CD4-positive, alpha-beta T cell treated with Interleukin-10 for 1 hour (primary cell): ENCODE data around the gene TSPOAP1.

Experiments
- DNase-seq: peaks from one replicate; pipeline ENCODE4 v3.0.0-alpha.2; 2020

The TSPOAP1 gene

DNA sequence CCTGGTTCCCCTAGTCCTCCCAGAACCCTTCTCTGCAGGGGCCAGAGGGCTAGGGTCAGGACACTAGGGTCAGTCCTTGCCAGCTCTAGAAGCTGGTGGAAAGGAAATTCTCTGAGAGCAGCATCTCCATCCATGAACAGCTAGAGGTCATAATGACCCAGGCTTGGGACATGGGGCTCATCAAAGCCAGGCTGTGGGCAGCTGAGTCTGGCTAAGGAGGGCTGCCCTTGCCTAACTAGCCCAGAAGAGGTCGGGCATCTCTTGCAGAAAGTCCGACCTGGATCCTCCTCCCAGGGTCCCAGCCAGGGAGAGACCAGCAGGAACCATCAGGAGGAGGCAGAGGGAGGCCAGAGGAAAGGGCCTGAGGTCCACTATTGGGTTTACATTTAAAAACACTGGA, 52.2 kb downstream of the TSPOAP1 start:
- DNase-seq = no peak

DNA sequence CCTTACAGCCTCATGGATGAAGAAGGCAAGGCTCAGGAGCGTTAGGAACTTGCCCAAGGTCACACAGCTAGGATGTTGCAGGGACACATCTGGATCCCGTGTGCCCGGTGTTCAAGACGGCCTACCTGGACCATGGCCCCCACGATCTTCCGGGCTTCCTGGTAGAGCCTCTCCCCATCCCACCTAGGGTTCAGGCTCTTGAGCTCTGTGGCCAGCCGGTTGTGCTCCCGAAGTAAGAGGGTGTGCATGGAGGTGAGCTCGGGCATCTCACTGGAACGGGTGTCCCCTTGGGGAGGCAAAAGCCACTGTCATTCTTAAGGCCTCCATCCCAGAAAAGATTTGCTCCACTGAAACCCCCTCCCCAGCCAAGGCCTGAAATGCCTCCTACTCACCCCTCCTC, 53.2 kb downstream of the TSPOAP1 start:
- DNase-seq = no peak

DNA sequence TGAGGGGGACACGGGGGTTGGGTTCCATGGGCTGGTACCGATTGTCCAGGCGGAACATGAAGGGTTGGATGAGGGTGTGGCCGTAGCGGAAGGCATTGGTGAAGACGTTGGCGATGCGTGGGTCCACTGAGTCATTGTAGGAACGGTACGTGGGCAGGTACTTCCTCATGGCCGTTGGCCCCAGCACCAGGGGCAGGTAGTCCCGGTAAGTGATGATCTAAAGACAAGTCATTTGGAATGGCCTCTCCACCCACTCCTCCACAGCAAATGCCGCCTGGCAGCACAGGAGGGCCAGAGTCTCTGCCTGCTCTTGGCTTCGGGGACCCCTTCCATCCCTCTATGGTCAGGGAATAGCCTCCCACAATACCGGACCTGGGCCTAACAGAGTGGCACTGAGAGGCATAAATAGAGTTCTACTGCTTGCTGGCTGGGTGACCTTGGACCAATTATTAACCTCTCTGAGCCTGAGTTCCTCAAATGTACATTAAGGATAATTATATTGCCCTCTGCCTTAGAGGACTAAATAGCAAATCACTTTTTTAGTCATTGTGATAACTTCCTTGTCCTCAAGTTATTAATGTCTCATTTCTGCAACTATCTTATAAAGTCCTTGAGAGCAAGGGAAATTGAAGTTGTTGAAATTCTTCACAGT, 55.0 kb downstream of the TSPOAP1 start:
- no peak for DNase-seq

DNA sequence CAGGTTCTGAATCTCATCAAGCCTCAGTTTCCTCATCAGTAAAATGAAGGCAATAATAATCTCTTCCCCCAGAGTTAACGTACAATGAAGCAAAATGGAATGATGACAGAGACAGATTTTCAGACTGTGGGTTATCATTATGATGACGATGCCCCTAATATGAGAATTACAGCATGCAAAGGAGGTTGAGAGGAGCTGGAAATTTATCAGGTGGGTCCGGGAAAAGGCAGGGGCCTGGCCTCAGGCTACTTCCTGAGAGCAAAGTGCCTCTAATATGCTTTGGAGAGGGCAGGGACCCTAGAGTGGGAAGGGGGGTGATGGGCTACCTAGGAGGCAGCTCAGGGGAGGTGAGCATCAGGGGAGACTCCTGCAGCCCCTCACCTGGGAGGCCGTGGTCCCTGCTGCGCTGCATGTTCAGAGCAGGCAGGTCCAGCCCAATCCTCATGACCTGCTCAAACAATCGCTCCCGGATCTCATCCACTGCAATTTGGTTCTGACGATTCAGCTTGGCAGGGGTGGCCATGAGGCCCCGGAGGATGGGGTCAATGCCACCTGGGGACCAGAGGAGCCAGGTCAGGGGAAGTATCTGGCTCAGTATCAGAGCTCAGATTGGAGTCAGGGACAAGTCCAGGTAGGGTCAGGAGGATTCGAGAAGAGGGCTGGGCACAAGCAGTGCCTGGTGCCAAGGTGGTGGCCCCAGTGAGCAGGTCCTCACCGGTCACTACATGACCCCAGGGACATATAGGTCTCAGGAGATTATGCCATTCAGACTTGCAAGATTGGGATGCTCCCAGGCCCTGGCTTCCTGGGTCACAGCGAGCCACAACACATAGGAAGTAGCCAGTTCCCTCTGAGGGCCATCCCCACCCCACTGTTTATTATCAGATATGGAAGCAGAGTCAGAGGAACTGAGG, 56.0 kb downstream of the TSPOAP1 start:
- no peak for DNase-seq

DNA sequence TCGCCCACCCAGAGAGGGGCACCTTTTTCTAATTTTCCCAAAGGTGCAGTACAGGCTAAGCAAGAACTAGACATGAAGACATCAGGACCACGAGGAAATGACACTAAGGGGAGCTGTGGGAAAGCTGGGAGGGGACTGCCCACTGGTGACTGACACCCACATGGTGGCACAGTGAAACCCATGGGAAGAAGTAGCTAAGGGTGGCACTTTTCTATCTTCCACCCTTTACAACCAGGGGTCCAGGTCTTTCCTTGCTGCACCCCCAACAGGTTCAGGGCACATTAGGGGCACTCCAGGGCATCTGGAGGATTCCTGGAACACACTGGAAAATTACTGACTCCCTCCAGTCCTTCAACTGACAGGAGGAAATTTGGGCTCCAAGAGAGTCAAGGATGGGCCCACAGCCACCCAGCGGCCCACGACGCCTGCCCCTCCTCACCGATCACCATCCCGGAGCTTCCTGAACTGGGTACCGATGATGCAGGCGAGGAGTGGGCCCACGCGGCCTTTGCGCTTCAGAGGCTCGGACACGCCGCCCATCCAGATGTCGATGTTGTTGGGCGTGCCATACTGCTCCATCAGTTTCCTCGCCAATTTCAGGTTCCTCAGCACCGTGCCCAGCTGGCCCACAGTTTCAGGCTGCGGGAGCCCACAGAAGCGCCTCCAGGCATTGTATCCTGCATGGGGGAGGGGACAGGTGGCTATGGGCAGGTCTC, 57.2 kb downstream of the TSPOAP1 start:
- no peak for DNase-seq

DNA sequence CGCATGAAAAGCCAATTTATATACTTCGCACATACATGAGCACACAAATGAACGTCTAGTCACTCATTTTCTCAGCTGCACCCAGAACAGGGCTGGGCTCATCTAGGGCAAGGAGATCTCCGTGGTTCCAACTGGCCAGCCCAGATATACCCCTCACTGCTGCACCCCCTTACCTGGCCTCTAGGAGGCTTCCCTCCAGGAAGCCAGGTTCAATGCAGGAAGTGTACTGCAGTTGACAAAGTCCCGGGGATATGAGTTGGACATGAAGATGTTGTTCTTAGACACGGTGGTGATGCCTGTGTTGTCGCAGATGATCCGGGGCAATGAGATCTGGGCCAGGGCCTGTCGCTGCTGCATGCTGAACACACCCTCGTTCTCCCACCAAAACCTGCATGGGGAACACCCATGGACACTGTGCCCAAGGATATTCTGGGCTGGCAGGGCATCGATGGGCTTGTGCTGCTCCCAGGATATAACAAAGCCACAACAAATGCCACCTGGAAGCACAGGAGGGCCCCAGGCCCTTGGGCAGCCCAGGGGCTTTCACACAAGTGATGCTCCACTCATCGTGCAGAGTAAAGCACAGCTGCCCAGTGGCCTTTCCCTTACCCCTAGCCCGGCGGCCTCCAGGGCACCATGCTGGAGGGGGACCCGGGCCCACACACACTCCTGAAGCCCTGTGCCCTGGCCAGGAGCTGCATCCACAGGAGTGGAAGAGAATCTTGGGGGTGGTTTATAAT, 57.9 kb downstream of the TSPOAP1 start:
- no peak for DNase-seq

DNA sequence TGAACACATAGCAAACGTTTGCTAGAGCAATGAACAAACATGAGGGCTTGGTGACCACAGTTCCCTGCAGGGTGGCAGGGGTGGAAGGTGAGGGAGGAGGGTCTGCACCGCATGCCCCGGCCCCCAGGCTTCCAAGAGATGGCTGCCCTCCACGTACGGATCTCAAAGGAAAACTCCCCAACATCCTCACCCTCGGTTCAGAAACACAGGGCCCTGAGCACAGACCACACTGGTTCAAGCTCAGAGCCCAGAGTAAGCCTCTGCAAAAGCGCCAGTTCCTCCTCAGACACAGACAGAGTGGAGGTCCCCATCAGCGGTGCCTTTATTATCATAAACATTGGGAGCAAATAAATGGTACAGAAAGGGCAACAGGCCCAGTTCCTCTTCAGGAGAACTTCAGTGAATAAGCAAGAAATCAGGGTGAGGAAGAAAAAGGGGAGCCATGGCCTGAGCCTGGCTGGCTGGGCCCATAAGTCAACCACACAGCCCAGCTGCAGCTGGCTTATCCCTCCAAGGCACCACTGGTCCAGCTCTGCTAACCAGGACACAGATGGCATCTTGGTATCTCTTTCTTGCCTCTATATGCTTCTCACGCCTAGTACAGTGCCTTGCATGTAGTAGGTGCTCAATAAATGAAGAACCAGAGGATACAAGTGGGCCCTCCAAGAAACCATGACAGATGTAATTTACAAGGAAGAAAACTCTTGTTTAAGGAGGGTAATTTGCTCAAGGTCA, 58.9 kb downstream of the TSPOAP1 start:
- no peak for DNase-seq

DNA sequence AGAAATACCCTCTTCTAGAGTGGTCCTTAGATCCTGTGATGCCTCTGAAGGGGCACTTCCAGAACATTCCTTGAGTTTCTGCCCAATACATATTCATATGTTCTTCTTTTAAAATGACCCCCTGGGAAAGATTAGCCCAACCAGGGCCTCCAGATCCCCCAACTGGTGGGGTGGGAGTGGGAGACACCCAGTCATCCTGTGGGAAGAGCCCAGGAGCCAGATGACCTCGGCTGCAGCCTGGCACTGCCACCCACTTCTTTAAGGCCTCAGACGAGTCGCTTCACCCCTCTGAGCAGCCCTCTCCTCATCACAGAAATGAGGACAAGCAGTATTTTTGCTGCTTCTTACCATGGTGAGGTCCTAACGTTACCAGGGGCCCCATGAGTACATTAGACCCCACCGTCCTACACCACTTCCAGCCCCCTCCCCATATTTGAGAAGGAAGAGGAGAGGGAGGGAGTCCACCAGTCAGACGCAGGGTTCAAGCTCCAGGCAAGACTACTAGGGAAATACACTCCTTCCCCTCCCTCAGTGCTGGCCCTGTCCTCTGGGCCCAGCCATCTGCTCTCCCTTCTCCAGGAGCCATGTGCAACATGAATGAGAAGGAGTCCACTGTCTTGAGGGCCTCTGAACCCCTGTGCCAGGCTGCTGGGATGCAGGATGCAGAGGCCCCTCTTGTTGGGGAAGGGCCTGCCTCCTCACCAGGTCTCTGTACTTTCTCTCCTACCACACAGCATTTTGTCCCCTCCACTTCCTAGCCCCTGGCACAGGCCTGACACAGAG, 59.6 kb downstream of the TSPOAP1 start:
- DNase-seq = no peak

DNA sequence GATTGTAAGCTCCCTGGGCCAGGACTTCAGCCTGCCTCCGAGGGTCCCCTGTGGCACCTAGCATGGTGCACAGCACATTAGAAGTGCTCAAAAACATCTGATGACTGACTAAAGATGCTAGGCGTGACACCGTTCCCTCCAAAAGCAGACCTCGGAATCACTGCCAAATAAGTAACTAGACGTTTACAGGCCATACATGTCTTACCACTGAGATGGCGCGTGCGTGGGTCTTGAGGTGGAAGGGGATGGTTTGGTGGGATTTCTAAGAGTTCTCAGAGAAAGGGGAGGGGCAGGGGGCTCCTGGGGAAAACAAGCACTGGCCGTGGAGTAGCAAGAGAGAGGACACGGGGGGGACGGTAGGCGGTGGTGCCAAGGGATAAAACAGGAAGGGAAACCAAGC, 60.3 kb downstream of the TSPOAP1 start:
- DNase-seq = no peak

DNA sequence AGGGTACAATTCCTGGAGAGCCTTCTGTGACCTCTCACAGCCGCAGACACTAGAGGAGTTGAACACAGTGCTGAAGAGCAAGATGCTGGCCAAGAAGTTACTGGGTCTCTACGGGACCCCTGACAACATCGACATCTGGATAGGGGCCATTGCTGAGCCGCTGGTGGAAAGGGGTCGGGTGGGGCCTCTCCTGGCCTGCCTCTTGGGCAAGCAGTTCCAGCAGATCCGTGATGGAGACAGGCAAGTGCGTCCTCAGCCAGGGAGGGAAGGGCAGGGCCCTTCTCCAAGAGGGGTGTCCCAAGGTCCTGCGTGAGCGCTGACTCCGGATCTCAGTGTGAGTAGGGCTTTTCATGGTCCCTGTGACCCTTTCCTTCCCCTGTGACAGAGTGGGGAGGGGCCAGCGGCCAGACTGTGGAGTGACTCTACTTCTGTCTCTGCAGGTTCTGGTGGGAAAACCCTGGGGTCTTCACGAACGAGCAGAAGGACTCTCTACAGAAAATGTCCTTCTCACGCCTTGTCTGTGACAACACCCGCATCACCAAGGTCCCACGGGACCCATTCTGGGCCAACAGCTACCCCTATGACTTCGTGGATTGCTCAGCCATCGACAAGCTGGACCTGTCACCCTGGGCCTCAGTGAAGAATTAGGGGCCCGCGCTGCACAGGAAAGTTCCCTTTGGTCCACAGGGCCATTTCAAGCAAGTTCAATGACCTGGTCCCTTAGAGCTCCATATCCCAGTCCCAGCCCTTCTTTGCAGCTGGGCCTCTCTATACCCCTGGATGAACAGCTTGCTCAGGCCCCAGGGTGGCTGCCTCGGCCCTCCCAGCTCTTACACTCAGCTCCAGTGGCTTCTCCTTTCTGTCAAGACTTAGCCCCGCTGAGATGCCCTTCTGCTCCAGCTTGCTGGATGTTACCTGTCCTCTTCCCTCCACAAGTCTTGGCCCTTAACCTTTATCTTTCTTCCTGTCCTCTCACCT, 61.0 kb downstream of the TSPOAP1 start:
- DNase-seq = no peak

DNA sequence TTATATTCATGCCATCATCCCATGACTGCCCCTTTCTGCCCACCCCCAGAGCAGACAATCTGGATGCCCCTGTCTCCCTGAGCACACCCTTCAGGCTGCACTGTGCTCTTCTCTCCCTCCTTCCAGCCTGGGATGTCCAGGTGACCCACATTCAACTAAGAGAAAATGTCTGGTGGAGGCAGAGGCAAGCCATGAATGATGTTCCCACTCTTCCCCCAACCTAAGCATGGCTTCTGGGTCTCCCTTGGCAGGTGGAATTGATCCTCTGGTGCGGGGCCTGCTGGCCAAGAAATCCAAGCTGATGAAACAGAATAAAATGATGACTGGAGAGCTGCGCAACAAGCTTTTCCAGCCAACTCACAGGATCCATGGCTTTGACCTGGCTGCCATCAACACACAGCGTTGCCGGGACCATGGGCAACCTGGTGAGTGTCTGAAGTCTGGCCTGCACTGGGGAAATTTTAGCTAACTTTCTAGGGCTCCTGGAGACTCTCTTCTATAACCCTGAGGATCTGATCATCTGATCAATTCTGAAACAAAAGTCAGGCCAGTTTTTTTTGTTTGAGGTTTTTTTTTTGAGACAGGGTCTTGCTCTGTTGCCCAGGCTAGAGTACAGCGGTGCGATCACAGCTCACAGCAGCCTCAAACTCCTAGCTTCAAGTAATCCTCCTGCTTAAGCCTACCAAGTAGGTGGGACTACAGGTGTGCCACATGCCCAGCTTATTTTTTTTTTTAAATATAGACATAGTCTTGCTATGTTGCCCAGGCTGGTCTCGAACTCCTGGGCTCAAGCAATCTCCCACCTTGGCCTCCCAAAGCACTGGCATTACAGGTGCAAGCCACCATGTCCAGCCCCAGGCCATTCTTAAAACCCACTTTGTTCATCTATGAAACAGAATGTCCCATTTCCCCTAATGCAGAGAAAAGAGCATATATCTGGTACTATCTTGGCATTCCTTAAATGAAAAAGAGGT, 62.4 kb downstream of the TSPOAP1 start:
- no peak for DNase-seq

DNA sequence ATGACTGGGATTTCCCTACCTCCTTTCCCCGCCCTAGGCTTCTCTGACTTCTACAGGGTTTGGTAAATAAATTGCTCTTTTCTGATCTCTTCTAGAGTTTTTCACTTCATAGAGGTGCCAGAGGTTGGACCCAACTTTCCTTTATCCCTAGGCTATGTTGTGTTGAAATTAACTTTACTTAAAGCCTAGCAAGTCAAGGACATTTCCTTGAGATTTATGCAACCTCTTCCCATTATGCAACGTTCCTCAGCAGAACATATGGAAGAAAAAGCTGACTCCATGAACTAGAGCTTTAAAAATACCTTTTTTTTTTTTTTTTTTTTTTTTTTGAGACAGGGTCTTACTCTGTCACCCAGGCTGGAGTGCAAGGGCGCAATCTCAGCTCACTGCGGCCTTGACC, 63.3 kb downstream of the TSPOAP1 start:
- DNase-seq = no peak

DNA sequence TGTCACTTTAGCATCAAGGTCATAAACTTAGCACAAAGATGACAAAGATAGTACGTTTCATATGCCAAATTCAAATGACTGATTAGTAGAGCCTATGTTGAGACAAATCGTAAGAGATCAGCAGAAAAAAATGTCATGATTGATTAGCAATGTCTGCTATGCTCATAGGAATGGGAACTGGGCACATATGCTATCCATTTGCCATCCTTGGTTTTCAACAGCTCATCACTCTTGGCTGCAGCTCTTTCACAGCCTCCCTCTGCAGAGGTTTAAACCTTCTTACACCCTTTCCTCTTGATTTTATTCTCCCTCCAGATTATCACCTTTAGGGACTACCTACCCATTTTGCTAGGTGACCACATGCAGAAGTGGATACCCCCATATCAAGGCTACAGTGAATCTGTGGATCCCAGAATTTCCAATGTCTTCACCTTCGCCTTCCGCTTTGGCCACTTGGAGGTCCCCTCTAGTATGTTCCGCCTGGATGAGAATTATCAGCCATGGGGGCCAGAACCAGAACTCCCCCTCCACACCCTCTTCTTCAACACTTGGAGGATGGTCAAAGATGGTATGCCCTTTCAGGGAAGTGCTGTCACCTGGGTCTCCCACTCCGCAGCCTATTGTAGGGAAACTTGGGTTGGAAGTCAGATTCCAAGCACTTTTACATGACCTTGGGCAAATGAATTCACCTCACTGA, 64.0 kb downstream of the TSPOAP1 start:
- DNase-seq = no peak

DNA sequence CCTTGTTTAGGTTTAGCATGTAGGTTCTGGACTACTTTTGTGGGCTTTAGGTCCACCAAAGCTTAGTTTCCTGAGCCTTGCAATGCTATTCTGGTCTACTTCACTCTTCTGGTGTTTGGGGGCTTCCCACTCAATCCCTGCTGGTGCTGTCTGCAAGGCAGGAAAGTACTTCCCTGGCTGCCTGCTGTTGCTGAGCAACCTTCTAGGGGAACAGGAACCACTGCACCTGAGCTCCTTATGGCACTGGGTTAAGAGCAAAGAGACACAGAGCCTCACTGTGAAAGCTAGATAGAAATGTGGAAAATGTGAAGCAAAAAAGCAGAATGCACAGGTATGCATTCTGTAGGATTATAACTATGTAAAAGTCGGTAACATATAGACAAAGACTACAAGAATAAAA, 64.8 kb downstream of the TSPOAP1 start:
- no peak for DNase-seq

DNA sequence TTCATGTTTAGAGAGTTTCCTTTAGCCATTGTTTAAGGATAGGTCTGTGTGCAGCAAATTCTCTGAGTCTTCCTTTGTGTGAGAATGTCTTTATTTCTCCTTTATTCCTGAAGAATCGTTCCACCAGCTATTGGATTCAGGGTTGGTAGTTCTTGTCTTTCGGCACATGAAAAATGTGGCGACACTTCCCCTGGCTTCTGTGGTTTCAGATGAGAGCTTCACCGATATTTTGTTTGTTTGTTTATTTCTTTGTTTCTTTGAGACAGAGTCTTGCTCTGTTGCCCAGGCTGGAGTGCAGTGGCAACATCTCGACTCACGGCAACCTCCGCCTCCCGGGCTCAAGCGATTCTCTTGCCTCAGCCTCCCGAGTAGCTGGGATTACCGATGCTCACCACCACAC, 66.4 kb downstream of the TSPOAP1 start:
- DNase-seq = no peak

DNA sequence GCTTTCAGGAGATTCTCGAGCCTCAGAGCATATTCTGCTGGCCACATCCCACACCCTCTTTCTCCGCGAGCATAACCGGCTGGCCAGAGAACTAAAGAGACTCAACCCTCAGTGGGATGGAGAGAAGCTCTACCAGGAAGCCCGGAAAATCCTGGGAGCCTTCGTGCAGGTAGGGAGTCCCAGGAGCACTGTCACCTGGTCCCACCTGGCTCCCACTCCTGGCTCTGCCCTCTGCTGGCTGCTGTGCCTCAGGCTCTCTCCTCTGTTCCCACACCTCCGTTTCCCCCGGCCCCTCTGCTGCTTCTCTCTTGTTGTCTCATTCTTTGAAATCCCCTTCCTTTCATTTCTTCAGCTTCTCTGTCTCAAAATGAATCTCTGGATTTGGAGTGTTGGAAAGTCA, 73.8 kb downstream of the TSPOAP1 start:
- DNase-seq = no peak

DNA sequence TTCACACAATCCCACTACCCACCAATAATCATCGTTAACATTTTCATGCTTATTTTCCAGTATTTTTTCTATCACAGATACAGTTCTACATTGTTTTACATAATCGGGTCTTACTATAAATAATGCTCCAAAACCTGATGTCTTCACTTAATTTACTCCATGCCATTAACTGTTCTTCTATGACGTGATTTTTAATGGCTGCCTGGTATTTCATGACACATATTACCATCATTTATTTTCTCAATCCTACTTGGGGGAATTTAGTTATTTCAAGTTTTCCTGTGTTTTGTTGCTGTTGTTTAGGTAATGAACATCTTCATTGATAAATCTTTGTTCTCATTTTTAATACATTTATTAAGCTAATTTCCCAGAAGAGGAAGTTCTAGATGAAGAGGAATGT, 75.5 kb downstream of the TSPOAP1 start:
- DNase-seq = no peak

DNA sequence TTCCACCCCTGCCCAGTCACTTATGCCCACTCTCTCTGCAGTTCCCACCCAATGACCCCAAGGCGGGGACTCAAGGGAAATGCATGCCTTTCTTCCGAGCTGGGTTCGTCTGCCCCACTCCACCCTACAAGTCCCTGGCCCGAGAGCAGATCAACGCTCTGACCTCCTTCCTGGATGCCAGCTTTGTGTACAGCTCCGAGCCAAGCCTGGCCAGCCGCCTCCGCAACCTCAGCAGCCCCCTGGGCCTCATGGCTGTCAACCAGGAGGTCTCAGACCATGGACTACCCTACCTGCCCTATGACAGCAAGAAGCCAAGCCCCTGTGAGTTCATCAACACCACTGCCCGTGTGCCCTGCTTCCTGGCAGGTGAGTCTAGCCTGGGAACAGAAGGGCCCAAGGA, 76.5 kb downstream of the TSPOAP1 start:
- DNase-seq = no peak
